Skeletal muscle tissue (tissue), 4 donors: ENCODE data around the gene NDUFA6. TPM values are rescaled to one million over a fixed set of nuclear protein-coding genes. Genes with fewer than 3 reads are reported as not detected.

Experiments
- H3K27ac ChIP-seq: one replicate; pipeline ENCODE4 v1.7.0; 2013; ENCODE audit warnings: mild to moderate bottlenecking, low read depth, low read length, inconsistent platforms
- H3K27me3 ChIP-seq, 3 donors: one replicate each; pipeline ENCODE4 v1.7.0; 2013; ENCODE audit warnings: low read length in 3 of 3; ENCODE audit not compliant: control insufficient read depth in 3 of 3, insufficient read depth in 3 of 3
- H3K36me3 ChIP-seq, 3 donors: one replicate each; pipeline ENCODE4 v1.7.0; 2013; ENCODE audit warnings: low read length in 3 of 3; ENCODE audit not compliant: control insufficient read depth in 3 of 3, insufficient read depth in 3 of 3
- H3K4me1 ChIP-seq, 3 donors: one replicate each; pipeline ENCODE4 v1.7.0; 2013; ENCODE audit warnings: low read length in 3 of 3, mild to moderate bottlenecking in 3 of 3; ENCODE audit not compliant: control insufficient read depth in 3 of 3, insufficient read depth in 3 of 3
- H3K4me3 ChIP-seq, 3 donors: one replicate each; pipeline ENCODE4 v1.7.0; 2013; ENCODE audit warnings: low read length in 3 of 3
- H3K9ac ChIP-seq, 3 donors: one replicate each; pipeline ENCODE4 v1.7.0; 2013; ENCODE audit warnings: low read length in 3 of 3, mild to moderate bottlenecking in 3 of 3, moderate library complexity in 2 of 3, low read depth in 1 of 3
- H3K9me3 ChIP-seq, 3 donors: one replicate each; pipeline ENCODE4 v1.7.0; 2013; ENCODE audit warnings: low read length in 3 of 3; ENCODE audit not compliant: control insufficient read depth in 3 of 3
- total RNA-seq: library from RNA; depleted of rRNA; stranded (reverse); fragments of >200 nt; gene quantifications from one replicate; pipeline ENCODE4 v1.2.3, GENCODE V29; 2014
- donor health status: Osteomylitis.

NDUFA6 gene
- total RNA-seq, 1 donor from 2014 or later = 67.8 TPM

GRCh38 chr22:42065438-42066125 is 25.0 kb downstream of the NDUFA6 start:
- H3K4me3 ChIP-seq = no peak overlapping the region
- no peak overlapping the region for H3K9ac ChIP-seq
- H3K9me3 ChIP-seq = no peaks in the 10 kb centered on the region
- no peak overlapping the region for H3K27ac ChIP-seq
- peaks cover 9 to 14% (median 10%) of the 10 kb centered on the region in 3 donors for H3K4me1 ChIP-seq
- no peaks in the 10 kb centered on the region for H3K27me3 ChIP-seq
- peaks cover 54 to 56% (median 56%) of the 10 kb centered on the region in 3 donors for H3K36me3 ChIP-seq

DNA sequence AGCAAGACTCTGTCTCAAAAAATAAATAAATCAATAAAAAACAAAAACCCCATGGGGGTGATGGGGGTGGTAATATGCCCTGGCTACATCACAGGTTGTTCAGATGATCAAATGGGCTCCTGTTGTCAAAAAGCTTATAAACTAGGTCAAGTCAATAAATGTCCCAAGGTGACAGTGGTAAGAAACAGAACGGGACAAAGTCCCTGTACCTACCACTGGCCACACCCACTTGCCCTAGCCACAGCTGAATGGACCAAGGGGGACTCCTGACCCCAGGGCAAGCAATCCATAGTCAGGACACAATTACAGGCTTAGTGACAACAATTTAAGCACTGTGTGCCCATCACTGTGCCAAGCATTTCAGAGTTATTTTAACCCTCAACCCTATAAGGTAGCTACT is 25.9 kb downstream of the NDUFA6 start:
- Histone ChIP-seq H3K27me3 (no peaks in the 10 kb centered on the region), H3K4me3 (no peak overlapping the region), H3K4me1 (peaks cover 3 to 7% (median 3%) of the 10 kb centered on the region in 3 donors), H3K27ac (no peak overlapping the region), H3K36me3 (peaks cover 64 to 65% (median 65%) of the 10 kb centered on the region in 3 donors), H3K9me3 (no peaks in the 10 kb centered on the region), H3K9ac (no peak overlapping the region)

GRCh38 chr22:42062506-42063170 is 27.9 kb downstream of the NDUFA6 start:
- Histone ChIP-seq H3K9me3 (no peaks in the 10 kb centered on the region), H3K27ac (no peak overlapping the region), H3K4me3 (no peak overlapping the region), H3K36me3 (peaks cover 62 to 71% (median 69%) of the 10 kb centered on the region in 3 donors), H3K9ac (no peak overlapping the region), H3K27me3 (no peaks in the 10 kb centered on the region), H3K4me1 (no peaks in the 10 kb centered on the region)

- Histone ChIP-seq H3K4me1 (no peaks in the 10 kb centered on the region), H3K9me3 (peaks cover 0 to 6% (median 0%) of the 10 kb centered on the region in 3 donors), H3K36me3 (peaks cover 47 to 57% (median 53%) of the 10 kb centered on the region in 3 donors), H3K27me3 (no peaks in the 10 kb centered on the region), H3K27ac (no peak overlapping the region), H3K9ac (no peak overlapping the region), H3K4me3 (no peak overlapping the region)
Observed at GRCh38 chr22:42061041-42061440, 29.5 kb downstream of the NDUFA6 start.

DNA sequence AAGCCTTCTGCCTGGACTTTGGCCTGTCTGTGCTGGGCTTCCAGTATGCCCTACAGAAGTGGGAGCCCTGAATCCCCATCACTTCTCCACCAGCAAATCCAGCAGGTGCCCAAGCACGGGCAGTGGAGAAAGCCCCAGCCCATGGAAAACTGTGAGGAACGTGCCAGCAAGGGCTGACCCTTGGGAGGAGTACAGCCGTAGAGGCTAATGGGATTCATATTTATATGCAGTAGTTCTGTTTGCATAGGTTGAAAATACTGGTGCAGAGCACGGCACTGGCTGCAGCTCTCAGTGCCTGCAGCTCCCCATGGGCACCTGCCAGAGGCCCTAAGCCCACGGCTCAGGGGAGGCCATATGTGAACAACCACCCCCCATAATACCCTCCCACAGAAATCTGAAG is 30.1 kb downstream of the NDUFA6 start:
- Histone ChIP-seq H3K4me1 (no peaks in the 10 kb centered on the region), H3K9me3 (peaks cover 0 to 6% (median 0%) of the 10 kb centered on the region in 3 donors), H3K9ac (no peak overlapping the region), H3K4me3 (no peak overlapping the region), H3K36me3 (peaks cover 41 to 51% (median 48%) of the 10 kb centered on the region in 3 donors), H3K27ac (no peak overlapping the region), H3K27me3 (no peaks in the 10 kb centered on the region)

DNA sequence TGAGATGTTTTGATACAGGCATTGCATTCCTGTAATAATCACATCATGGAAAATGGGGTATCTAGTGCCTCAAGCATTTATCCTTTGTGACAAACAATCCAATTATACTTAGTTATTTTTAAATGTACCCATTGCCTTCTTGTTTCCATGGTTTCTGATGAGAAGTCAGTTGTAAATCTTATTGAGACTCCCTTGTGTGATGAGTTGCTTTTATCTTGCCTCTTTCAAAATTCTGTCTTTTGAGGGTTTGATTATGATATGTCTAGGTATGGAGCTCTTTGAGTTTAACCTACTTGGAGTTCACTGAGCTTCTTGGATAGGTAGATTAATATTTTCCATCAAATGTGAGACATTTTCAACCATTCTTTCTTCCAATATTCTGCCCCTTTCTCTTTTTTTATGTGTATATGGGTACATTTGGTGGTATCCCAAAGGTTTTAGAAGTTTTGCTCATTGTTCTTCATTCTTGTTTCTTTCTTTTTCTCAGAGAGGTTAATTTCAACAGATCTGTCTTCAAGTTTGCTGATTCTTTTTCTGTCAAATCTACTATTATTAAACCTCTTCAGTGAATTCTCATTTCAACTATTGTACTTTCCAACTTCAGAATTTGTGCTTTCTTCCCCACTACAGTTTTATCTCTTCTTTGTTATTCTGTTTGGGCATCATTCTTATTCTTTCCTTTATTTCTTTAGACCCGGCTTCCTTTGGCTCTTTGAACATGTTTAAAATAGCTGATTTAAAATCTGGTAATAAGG is 33.6 kb downstream of the NDUFA6 start:
- Histone ChIP-seq H3K27me3 (no peaks in the 10 kb centered on the region), H3K36me3 (peaks cover 27 to 33% (median 32%) of the 10 kb centered on the region in 3 donors), H3K9me3 (peaks cover 0 to 6% (median 0%) of the 10 kb centered on the region in 3 donors), H3K4me1 (no peaks in the 10 kb centered on the region), H3K4me3 (no peak overlapping the region), H3K27ac (no peak overlapping the region), H3K9ac (no peak overlapping the region)

DNA sequence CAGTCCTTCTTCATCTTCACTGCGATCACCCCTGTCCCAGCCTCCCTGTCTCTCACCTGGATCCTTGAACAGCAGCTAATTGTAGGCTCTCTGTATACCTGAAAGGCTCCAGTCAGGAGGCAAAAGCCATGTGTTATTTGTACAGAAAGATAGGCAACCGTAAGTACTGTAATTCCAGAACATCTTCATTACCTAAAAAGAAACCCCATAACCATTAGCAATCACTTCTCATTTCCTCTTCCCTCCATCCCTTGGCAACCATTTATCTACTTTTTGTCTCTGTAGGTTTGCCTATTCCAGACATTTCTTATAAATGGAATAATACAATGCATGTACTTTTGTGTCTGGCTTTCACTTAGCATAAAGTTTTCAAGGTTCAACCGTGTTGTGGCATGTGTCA is 37.8 kb downstream of the NDUFA6 start:
- H3K27me3 ChIP-seq = no peaks in the 10 kb centered on the region
- no peaks in the 10 kb centered on the region for H3K4me1 ChIP-seq
- H3K9ac ChIP-seq = no peak overlapping the region
- H3K4me3 ChIP-seq = no peak overlapping the region
- peaks cover 0 to 6% (median 0%) of the 10 kb centered on the region in 3 donors for H3K9me3 ChIP-seq
- no peaks in the 10 kb centered on the region for H3K36me3 ChIP-seq
- no peak overlapping the region for H3K27ac ChIP-seq

DNA sequence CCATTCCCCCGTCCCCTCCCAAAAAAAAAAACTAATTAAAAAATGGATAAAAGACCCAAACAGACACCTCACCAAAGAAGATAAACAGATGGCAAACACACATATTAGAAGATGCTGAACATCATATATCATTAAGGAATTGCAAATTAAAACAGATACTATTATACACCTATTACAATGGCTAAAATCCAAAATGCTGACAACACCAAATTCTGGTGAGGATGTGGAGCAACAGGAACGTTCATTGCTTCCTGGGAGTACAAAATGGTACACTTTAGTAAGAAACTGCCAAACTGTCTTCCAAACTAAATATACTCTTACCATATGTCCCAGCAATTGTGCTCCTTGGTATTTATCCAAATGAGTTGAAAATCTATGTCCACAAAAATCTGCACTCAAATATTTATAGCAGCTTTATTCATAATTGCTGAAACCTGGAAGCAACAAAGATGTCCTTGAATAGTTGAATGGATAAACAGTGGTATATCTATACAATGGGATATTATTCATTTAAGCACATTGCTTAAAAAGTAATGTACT is 39.9 kb downstream of the NDUFA6 start:
- H3K4me1 ChIP-seq = no peaks in the 10 kb centered on the region
- H3K4me3 ChIP-seq = no peak overlapping the region
- H3K27ac ChIP-seq = no peak overlapping the region
- H3K27me3 ChIP-seq = no peaks in the 10 kb centered on the region
- H3K9ac ChIP-seq = no peak overlapping the region
- no peaks in the 10 kb centered on the region for H3K36me3 ChIP-seq
- H3K9me3 ChIP-seq = no peaks in the 10 kb centered on the region

GRCh38 chr22:42041784-42042183 is 48.8 kb downstream of the NDUFA6 start:
- H3K27me3 ChIP-seq = no peaks in the 10 kb centered on the region
- peaks cover 0 to 5% (median 2%) of the 10 kb centered on the region in 3 donors for H3K36me3 ChIP-seq
- H3K4me1 ChIP-seq = no peaks in the 10 kb centered on the region
- H3K9ac ChIP-seq = no peak overlapping the region
- peaks cover 0 to 4% (median 0%) of the 10 kb centered on the region in 3 donors for H3K9me3 ChIP-seq
- no peak overlapping the region for H3K4me3 ChIP-seq
- no peak overlapping the region for H3K27ac ChIP-seq
